GM12878 (cell line): ENCODE measurements around the gene INPP5D. TPM values are rescaled to one million over a fixed set of nuclear protein-coding genes. Genes with fewer than 3 reads are reported as not detected.

Experiments used
- ATAC-seq: fragments of 200-7000 bp; cut with Tn5 transposase; 3 replicates; pipeline ENCODE4 v1.9.1; 2020; ENCODE audit warnings: mild to moderate bottlenecking, moderate library complexity
- BruUV-seq: library from RNA; stranded (reverse); fragments of 400-500 nt; replicated peaks from 2 replicates; lab custom pipeline; 2021; lab: Mats Ljungman, UMichigan
- CTCF ChIA-PET: fragments of 300-600 bp; sonication (Branson Sonifier 250); formaldehyde crosslinking; extraction: SDS; loops from one replicate; lab custom pipeline; 2021; ENCODE audit warnings: inconsistent platforms; lab: Yijun Ruan, JAX
- POLR2A ChIA-PET: fragments of 350-600 bp; formaldehyde crosslinking; extraction: SDS; loops from one replicate; lab custom pipeline; 2021; ENCODE audit warnings: inconsistent platforms; lab: Charles Lee
- RAD21 ChIA-PET: fragments of 300-600 bp; sonication (Branson Sonifier 250); formaldehyde crosslinking; loops from one replicate; lab custom pipeline; 2023; ENCODE audit warnings: antibody characterized with exemption; ENCODE audit not compliant: unreplicated experiment; lab: Charles Lee
- SMC1A ChIA-PET: fragments of 300-600 bp; sonication (Branson Sonifier 250); formaldehyde crosslinking; loops from one replicate; lab custom pipeline; 2023; ENCODE audit not compliant: unreplicated experiment, uncharacterized antibody; lab: Charles Lee
- DNase-seq: peaks from one replicate; pipeline ENCODE4 v3.0.0-alpha.2; 2011; ENCODE audit warnings: low read depth, low spot score
- FAIRE-seq: peaks from 3 replicates; lab custom pipeline; 2011; peaks lifted over from hg19 to GRCh38; lab: Jason Lieb, UNC
- H2AFZ ChIP-seq: 2 replicates; pipeline ENCODE4 v1.6.0; 2011; ENCODE audit warnings: low read depth, low read length, control low read depth; ENCODE audit not compliant: control insufficient read depth
- H3K27ac ChIP-seq: 2 replicates; pipeline ENCODE4 v1.5.1; 2011; ENCODE audit warnings: control low read depth; ENCODE audit not compliant: control insufficient read depth, insufficient read depth
- H3K27me3 ChIP-seq, 2 experiments: replicated peaks in 1 of 2; 2 replicates each; pipeline versions ENCODE4 v1.6.0 to v1.6.1; 2011; ENCODE audit warnings: low read length in 1 of 2; ENCODE audit not compliant: control insufficient read depth in 2 of 2, insufficient read depth in 2 of 2
- H3K36me3 ChIP-seq, 2 experiments: 2 replicates each; pipeline ENCODE4 v1.5.1; 2011; ENCODE audit warnings: low read length in 1 of 2; ENCODE audit not compliant: control insufficient read depth in 2 of 2, insufficient read depth in 2 of 2
- H3K4me1 ChIP-seq: 2 replicates; pipeline ENCODE4 v1.6.1; 2011; ENCODE audit warnings: mild to moderate bottlenecking, low read length, moderate library complexity, mixed read lengths; ENCODE audit not compliant: control insufficient read depth, insufficient read depth
- H3K4me2 ChIP-seq: 2 replicates; pipeline ENCODE4 v1.6.0; 2011; ENCODE audit warnings: control low read depth; ENCODE audit not compliant: control insufficient read depth, insufficient read depth
- H3K4me3 ChIP-seq: fragments of 200-600 bp; sonication (generic); 2 replicates; pipeline ENCODE4 v1.5.1; 2016
- H3K79me2 ChIP-seq: 2 replicates; pipeline ENCODE4 v1.6.0; 2011; ENCODE audit warnings: low read length; ENCODE audit not compliant: control insufficient read depth, insufficient read depth
- H3K9ac ChIP-seq: 2 replicates; pipeline ENCODE4 v1.8.0; 2011; ENCODE audit warnings: low read length, control low read depth, mixed read lengths; ENCODE audit not compliant: control insufficient read depth, insufficient read depth
- H3K9me3 ChIP-seq: replicated peaks from 3 replicates; pipeline ENCODE4 v1.5.1; 2011; ENCODE audit warnings: mild to moderate bottlenecking, low read length; ENCODE audit not compliant: control insufficient read depth, insufficient read depth
- H4K20me1 ChIP-seq: 2 replicates; pipeline ENCODE4 v1.6.0; 2011; ENCODE audit not compliant: control insufficient read depth, insufficient read depth
- CBX5 ChIP-seq: sonication (generic); IDR thresholded peaks from 2 replicates; pipeline ENCODE4 v1.6.1; 2016; ENCODE audit warnings: low read depth, moderate library complexity, mild to moderate bottlenecking, inconsistent platforms
- LARP7 ChIP-seq: fragments of 450-650 bp; IDR thresholded peaks from 2 replicates; pipeline ENCODE4 v1.6.1; 2017; ENCODE audit warnings: mild to moderate bottlenecking
- POLR2AphosphoS2 ChIP-seq: IDR thresholded peaks from 2 replicates; pipeline ENCODE4 v1.6.1; 2011; ENCODE audit warnings: low read depth, mild to moderate bottlenecking, low read length, improper control_type of control experiment, moderate library complexity
- POLR2AphosphoS5 ChIP-seq: IDR thresholded peaks from 2 replicates; pipeline ENCODE4 v1.6.1; 2011; ENCODE audit warnings: mild to moderate bottlenecking, low read length, inconsistent platforms
- SREBF2 ChIP-seq: IDR thresholded peaks from 2 replicates; pipeline ENCODE4 v1.6.1; 2012; ENCODE audit warnings: mild to moderate bottlenecking, low read length
- SRF ChIP-seq, 2 experiments: IDR thresholded peaks; 2 replicates each; pipeline ENCODE4 v1.6.1; 2011; ENCODE audit warnings: low read depth in 2 of 2, low read length in 2 of 2, mild to moderate bottlenecking in 1 of 2, moderate library complexity in 1 of 2
- WGBS: methylation state at CpG from one replicate; pipeline ENCODE4 v1.1.6; 2016; ENCODE audit warnings: low lambda C conversion rate; ENCODE audit not compliant: insufficient replicate concordance, insufficient coverage; ENCODE audit errors: missing lambda C conversion rate; 5-methylcytosine and 5-hydroxymethylcytosine counted together
- in situ Hi-C: fragments of 300-500 bp; cut with MboI; formaldehyde crosslinking; loops from 9 replicates; pipeline ENCODE4 v1.14.3; 2018; ENCODE audit warnings: mixed read lengths
- intact Hi-C: fragments of 100-400 bp; cut with micrococcal nuclease; formaldehyde crosslinking; loops from one replicate; pipeline ENCODE4 v1.14.2; 2022; ENCODE audit not compliant: unreplicated experiment
- polyA plus RNA-seq, 11 experiments: library from polyadenylated mRNA; depleted of rRNA in 4 of 11; unstranded in 6 of 11; stranded (reverse) in 5 of 11; fragments of >200 nt; fragmentation: Nextera tagmentation in 4 of 11; fragmentation: Illumina TruSeq in 1 of 11; extraction: Ambion mirVana in 4 of 11; extraction: Trizol in 1 of 11; gene quantifications; 1 replicate in 1 of 11; 2 replicates in 10 of 11; pipeline versions ENCODE4 v1.2.1 to v1.2.3, GENCODE V29; 2011 to 2016; ENCODE audit warnings: inconsistent platforms in 2 of 11, missing spikeins in 2 of 11, low read depth in 1 of 11
- total RNA-seq, 4 experiments: library from RNA; depleted of rRNA in 3 of 4; stranded (reverse); fragments of >200 nt in 3 of 4; fragmentation: Illumina TruSeq in 1 of 4; extraction: Trizol in 1 of 4; gene quantifications; 2 replicates each; pipeline versions ENCODE4 v1.2.1 to v1.2.3, GENCODE V29; 2013 to 2021

The INPP5D gene
- total and polyA plus RNA-seq, 10 of the 15 experiments (the other 5 are each of a cell fraction or from before 2014, with no cell fraction given), result 11.8 to 139 (median 88.8) TPM

GRCh38 chr2:233209117-233209532 is 149.0 kb downstream of the INPP5D start:
- in situ Hi-C loops, result no loop called here
- DNase-seq, result no peak
- BruUV-seq, result no TSS peak

GRCh38 chr2:233209533-233210171 is 149.5 kb downstream of the INPP5D start:
- Histone ChIP-seq H3K27me3 (no peaks in the 10 kb centered on the region), H3K9me3 (no peaks in the 10 kb centered on the region), H3K4me1 (no peaks in the 10 kb centered on the region; the same call in 1 of the 2 replicates), H3K79me2 (no peaks in the 10 kb centered on the region), H3K4me2 (no peak overlapping the region), H2AFZ (no peak overlapping the region), H4K20me1 (no peaks in the 10 kb centered on the region), H3K9ac (no peak overlapping the region), H3K36me3 (peaks cover 10 to 20% of the 10 kb centered on the region in 2 experiments), H3K27ac (no peak overlapping the region), H3K4me3 (no peak overlapping the region)
- in situ Hi-C loops, result no loop called here
- DNase-seq, result no peak
- no peak for FAIRE-seq
- SMC1A ChIA-PET, result interaction anchor here (1.1 kb wide), 2 partner anchors 9 to 14 kb away, joined by 5 read pairs; no protein-coding TSS in a partner anchor
- peak; percentile 24 for ATAC-seq
- BruUV-seq, result no TSS peak
- POLR2A ChIA-PET, result no interaction called here
- CTCF ChIA-PET, result interaction anchor here (1.1 to 1.8 kb wide), 2 partner anchors 14 to 155 kb away, joined by 3 to 4 read pairs; no protein-coding TSS in a partner anchor
- WGBS, result 72% methylated on average over 10 of the region's 10 CpGs
- RAD21 ChIA-PET, result no interaction called here
- TF ChIP-seq POLR2AphosphoS5, result 0 out of 2 replicates have a peak, but pooled peaks have one; percentile 24
- no peak for TF ChIP-seq CBX5
- intact Hi-C loops, result no loop called here

More at GRCh38 chr2:233209117-233209532, 149.0 kb downstream of the INPP5D start:
- no peaks in the 10 kb centered on the region for H4K20me1 ChIP-seq
- ATAC-seq, result no peak
- CTCF ChIA-PET, result interaction anchor here (0.7 to 1.8 kb wide), 3 partner anchors 9 to 155 kb away, joined by 3 to 4 read pairs (median 3); no protein-coding TSS in a partner anchor
- no peak overlapping the region for H3K27ac ChIP-seq
- no peak overlapping the region for H2AFZ ChIP-seq
- WGBS, result 97% methylated on average over 4 of the region's 4 CpGs
- H3K36me3 ChIP-seq, result peaks cover 15 to 22% of the 10 kb centered on the region in 2 experiments
- H3K79me2 ChIP-seq, result no peaks in the 10 kb centered on the region
- no peak for TF ChIP-seq SREBF2
- TF ChIP-seq POLR2AphosphoS2, result 0 out of 2 replicates have a peak, but pooled peaks have one; percentile 34
- no peak for TF ChIP-seq LARP7
- TF ChIP-seq SRF (IDR thresholded peaks at IDR 0.05; ENCODE audit: low read depth in 2 of 2, low read length in 2 of 2), result no peak
- TF ChIP-seq, all 136 proteins: peak for 1
- H3K9me3 ChIP-seq, result no peaks in the 10 kb centered on the region
- POLR2A ChIA-PET, result no interaction called here
- no peak overlapping the region for H3K4me3 ChIP-seq
- no peak overlapping the region for H3K4me2 ChIP-seq
- H3K9ac ChIP-seq, result no peak overlapping the region
- H3K4me1 ChIP-seq, result no peaks in the 10 kb centered on the region; the same call in 1 of the 2 replicates
- intact Hi-C loops, result no loop called here
- SMC1A ChIA-PET, result interaction anchor here (1.1 kb wide), 1 partner anchor 9 kb away, joined by 5 read pairs; no protein-coding TSS in a partner anchor
- no peaks in the 10 kb centered on the region for H3K27me3 ChIP-seq
- RAD21 ChIA-PET, result no interaction called here
- no peak for FAIRE-seq
